ENCODE measurements around the gene RHBDD3.
A peak's percentile ranks its signal among the peaks of the same experiment; 100 is the strongest.
"Not testable (repeated sequence)": the region's sequence is repeated elsewhere in the genome, so short reads cannot be mapped to it uniquely, and the experiment has no call there.

Gene RHBDD3

DNA sequence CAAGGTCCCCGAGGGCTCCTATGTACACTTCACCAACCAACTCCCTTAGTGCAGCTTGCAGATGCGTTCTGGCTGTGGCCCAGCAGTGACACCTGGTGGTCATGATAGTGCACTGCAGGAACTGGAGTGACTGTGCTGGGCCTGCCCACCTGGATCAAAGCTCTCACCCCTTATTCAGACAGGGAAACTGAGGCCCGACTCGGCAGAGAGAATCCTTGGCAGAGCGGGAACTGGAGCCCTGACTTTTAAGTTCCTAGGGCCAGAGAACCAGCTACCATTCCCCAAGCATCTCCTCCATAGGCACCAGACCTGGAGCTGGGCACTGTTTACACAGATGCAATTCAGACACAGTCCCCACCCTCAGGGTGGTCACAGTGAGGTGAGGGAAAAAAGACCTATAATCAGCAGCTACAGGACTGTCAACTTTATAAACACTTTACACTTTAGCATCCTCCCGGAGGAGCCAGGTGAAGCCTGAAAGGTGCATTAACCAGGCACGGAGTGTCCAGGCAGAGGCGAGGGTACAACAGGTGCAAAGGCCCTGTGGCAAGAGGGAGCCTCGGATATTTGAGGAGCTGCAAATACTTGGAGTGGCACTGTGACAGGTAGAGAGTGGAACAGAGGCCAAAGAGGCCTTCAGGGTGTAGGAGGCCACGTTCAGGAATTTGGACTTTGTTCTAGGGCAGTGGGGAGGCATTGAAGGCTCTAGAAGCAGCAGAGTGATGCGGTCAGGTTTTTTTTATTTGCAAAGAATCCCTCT, 22.0 kb downstream of the RHBDD3 start:
- peak; percentile 71 for DNase-seq

DNA sequence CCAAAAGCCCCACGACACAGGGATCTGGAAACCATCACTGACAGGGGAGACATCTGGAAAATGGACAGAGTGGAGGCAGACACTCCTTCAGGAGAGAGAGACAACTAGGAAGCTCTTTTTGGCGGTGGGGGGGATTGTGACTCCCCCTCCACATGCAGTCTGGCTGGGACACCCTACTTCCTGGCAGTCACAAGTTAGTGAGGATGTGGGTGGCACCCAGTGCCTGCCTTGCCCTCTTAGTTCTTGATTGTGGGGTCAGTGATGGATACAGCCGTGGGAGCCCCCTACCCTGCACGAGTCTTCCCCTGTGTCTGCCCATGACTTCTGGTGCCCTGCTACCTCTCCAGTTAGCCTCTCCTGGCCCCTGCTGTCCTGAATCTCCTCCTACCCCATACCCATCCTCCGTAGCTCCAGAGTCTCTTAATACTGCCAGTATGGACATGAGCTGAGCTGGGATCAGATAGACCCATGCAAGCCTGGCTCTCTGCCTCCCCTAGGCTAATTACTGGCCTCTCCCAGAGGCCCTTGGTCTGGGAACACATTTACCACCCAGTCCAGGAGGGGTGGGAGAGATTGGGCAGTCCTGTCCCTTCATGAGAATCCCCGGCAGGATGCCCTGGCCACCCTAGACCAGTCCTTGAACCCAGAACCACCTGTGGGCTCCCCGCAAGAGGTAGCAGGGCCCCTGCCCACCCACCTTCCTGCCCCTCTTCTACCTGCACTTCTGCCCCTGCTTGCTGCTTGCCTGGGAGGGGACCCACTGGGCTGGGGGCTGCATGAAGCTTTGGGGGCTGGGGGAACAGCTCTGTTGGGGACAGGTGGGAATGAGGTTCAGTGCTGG, 22.8 kb downstream of the RHBDD3 start:
- no peak for DNase-seq

DNA sequence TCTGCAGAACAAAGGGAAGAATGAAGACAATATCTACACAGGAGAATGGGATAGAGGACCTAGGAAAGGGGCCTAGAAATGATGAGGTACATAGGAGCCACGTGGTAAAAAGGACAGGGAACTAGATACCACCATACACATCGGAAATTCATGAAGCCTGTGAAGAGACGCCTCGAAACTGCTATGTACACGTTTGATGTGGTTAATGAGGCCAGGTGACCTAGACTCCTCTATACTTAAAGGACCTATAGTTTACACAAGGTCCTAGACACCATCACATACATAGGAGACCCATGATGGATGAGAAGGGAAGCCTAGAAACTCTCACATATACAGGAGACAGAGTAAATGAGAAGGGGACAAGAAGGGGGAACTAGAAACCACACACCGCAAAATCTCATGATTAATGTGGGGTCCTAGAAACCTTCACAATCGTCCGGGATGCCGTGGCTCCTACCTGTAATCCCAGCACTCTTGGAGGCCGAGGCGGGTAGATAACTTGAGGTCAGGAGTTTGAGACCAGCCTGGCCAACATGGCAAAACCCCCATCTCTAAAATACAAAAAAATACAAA, 23.8 kb downstream of the RHBDD3 start:
- no peak for DNase-seq

- not testable (repeated sequence) for DNase-seq
Measured at GRCh38 chr22:29240481-29240880, 27.3 kb downstream of the RHBDD3 start.

GRCh38 chr22:29233277-29233877, 34.4 kb downstream of the RHBDD3 start:
- no peak for DNase-seq

DNA sequence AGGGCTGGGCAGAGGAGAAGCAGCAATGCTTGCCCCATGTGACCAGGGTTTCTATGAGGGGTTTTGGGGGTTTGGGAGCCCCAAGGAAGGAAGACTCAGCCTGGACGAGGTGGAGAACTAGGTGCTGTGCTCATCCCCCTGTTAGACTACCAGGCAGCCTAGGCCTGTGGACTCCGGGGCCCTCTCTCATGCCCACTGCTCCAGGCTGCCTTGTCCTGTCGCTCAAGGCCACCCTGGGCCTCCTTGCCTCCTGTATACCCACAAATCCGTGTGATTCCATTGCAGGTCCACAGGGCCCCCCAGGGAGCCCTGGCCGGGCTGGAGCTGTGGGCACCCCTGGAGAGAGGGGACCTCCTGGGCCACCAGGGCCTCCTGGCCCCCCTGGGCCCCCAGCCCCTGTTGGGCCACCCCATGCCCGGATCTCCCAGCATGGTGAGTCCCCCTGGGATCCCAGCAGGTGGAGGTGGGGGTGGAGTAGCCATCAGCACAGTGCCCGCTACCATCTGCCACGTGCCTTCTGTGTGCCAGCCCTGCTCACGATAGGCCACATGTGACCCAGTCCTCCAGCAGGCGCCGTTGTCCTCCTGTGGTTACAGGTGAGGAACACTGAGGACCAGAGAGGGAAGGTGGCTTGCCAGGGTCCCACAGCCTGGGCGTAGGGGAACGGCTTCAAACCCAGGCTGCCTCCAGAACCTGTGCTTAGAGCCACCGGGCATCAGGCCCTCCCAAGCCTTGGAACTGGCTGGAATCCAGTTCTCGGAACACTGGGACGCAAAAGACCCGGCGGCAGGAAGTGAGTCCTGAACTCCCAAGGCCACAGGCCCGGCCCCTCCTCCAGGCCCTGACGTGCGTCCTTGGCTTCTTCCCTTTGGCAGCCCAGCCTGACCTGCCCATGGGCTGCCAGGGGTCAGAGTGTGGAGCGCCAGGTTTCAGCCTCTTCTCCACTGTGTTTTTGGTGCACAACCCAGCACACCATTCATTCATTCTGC, 35.5 kb downstream of the RHBDD3 start:
- DNase-seq = no peak

DNA sequence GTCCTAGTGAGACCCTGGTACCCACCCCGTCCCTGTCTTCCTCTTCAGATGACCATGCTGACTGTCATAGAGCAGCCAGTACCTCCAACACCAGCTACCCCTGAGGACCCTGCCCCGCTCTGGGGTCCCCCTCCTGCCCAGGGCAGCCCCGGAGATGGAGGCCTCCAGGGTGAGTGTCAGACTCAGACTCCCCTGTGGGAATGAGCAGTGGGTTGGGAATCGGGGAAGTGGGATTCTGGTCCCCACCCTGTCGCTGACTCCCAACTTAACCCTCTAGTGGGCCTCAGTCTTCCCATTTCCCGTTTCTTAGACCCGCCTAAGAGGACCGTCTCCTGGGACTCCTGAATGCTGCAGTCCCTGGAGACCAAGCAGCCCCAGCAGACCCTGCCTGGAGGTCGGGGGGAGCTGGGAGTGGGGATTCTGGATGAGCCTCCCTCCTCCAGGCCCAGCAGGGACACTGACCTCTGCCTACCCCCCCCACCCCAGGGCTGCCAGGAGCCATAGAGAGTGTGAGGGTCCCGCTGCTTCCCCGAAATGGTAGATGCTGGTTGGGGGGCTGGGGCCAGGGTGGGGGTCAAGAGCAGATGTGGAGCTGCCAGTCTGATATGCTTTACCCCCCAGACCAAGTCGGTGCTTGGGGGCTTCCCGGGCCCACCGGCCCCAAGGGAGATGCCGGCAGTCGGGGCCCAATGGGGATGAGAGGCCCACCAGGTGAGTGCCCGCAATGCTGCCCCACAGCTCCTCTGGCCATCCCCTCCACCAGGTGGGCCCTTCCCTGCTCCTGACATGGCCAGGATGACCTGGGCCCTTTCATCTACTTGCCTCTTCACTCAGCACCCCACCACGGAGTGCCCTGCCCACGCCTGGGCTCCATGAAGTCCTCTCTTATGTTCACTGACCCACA, 36.6 kb downstream of the RHBDD3 start:
- DNase-seq = no peak

- DNase-seq = no peak
Measured at GRCh38 chr22:29226351-29226981, 41.3 kb downstream of the RHBDD3 start.

GRCh38 chr22:29225422-29226090, 42.2 kb downstream of the RHBDD3 start:
- no peak for DNase-seq

GRCh38 chr22:29224859-29225410, 42.8 kb downstream of the RHBDD3 start:
- DNase-seq = no peak

DNA sequence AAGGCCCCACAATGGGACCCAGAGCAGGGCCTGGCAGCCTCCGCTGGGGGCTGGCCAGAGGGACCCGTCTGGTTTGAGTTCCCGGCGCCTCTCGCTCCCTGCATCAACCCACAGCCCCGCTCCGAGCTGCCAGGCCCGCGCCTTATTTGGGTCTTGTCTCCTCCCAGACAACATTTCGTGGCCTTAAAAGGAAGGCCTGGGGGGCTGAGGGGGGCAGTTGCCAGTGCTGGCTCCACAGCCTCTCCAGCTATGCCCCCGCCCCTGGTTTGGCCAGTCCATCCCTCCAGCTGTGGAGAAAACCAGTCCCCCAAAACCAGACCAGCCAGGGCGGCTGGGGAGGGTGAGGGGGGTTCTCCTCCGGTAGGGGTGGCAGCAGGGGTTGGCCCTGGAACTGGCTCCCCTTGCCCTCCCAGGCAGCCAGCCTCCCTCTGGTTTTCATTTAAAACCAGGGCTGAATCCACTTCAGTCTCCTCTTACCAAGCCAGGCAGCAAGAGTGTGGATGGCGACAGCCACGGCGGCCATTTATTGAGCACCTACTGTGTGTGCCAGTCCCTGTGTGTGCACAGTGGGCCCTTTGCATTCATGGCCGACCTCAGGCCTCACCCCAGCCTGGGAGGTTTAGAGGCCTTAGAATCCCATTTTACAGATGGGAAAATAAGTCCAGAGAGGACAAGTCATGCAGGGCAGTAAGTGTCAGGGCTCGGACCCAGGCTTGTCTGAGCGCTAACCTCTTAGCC, 43.5 kb downstream of the RHBDD3 start:
- no peak for DNase-seq

DNA sequence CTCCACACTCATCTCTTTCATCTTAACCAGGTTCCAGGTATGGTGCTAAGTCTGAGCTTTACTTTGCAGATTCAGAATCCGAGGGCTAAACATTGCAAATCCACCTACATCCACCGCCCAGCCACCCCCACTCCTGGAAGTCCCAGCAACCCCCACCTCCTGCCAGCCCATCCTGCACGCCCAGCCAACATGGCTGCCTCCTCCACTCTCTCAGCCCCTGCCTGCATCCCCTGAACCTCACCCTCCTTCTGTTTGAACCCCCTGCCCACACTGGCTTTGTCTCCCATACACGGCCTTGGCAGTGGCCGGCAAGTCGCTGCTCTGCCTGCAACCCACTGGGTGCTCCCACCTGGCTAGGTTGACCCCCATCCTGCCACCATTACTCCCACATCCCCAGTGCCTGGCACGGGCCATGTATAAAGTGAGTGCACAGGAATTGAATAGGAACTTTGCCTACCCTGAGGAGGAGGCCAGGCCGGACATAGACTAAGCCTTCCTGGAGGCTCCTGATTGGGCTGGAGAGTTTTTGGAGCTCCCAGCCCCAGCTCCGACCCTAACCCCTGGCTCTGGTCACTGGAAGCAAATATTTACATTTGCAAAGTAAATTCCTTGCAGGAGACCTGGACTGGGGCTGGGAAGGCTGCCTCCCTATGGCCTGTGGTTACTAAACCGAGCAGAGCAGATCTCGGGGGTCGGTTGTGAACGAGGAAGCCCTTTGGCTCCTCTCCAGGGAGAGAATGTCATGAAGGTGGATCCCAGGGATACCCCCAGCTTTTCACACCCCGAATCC, 47.7 kb downstream of the RHBDD3 start:
- DNase-seq = no peak

GRCh38 chr22:29219409-29219782, 48.4 kb downstream of the RHBDD3 start:
- DNase-seq = not testable (repeated sequence)

DNA sequence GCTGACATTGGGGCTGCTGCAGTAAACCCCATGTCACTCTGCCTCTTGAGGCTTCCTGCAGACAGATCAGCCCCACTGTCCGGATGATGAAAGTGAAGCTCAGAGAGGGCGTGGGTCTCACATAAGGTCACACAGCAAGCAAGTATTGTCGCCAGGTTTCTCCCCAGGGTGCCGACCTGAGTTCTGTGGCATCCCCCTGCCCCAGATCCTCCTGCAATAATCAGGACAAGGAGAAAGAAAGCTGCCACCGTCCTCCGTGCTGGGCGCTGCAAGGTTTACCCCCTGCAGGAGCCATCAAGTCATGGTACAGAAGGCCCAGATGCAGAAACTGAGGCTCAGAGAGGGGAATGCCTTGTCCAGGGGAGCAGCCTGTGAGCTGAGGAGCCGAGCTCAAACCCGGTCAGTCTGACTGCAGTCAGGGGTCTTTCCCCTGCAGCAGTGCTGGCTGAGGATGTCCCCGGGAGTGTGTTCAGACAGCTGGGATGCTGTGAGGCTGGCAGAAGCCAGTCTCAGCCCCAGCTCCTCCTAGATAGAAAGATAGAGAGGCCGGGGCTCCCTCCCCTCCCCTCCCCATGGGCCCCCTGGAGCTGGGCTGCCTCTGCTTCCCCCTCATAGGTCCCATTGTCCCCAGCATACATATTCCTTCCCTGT, 48.9 kb downstream of the RHBDD3 start:
- DNase-seq = no peak

- DNase-seq = no peak
Measured at GRCh38 chr22:29217827-29218757, 49.7 kb downstream of the RHBDD3 start.
